ENCODE results near the gene WDFY3. TPM values are rescaled to one million over a fixed set of nuclear protein-coding genes. Genes with fewer than 3 reads are reported as not detected.
A peak's percentile ranks its signal among the peaks of the same experiment; 100 is the strongest.

The WDFY3 gene, protein sequence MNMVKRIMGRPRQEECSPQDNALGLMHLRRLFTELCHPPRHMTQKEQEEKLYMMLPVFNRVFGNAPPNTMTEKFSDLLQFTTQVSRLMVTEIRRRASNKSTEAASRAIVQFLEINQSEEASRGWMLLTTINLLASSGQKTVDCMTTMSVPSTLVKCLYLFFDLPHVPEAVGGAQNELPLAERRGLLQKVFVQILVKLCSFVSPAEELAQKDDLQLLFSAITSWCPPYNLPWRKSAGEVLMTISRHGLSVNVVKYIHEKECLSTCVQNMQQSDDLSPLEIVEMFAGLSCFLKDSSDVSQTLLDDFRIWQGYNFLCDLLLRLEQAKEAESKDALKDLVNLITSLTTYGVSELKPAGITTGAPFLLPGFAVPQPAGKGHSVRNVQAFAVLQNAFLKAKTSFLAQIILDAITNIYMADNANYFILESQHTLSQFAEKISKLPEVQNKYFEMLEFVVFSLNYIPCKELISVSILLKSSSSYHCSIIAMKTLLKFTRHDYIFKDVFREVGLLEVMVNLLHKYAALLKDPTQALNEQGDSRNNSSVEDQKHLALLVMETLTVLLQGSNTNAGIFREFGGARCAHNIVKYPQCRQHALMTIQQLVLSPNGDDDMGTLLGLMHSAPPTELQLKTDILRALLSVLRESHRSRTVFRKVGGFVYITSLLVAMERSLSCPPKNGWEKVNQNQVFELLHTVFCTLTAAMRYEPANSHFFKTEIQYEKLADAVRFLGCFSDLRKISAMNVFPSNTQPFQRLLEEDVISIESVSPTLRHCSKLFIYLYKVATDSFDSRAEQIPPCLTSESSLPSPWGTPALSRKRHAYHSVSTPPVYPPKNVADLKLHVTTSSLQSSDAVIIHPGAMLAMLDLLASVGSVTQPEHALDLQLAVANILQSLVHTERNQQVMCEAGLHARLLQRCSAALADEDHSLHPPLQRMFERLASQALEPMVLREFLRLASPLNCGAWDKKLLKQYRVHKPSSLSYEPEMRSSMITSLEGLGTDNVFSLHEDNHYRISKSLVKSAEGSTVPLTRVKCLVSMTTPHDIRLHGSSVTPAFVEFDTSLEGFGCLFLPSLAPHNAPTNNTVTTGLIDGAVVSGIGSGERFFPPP (N-terminal part only)
- total RNA-seq (2014; rRNA removed; shearing (Covaris generic)), result 19.2 and 20.4 TPM in 2 replicates
- polyA plus RNA-seq (2015; cell fraction: cytosol; rRNA removed), result 11.5 and 14.1 TPM in 2 replicates
- 10.1 and 21.2 TPM in 2 replicates for polyA plus RNA-seq (2015; cell fraction: nucleus; rRNA removed)

DNA sequence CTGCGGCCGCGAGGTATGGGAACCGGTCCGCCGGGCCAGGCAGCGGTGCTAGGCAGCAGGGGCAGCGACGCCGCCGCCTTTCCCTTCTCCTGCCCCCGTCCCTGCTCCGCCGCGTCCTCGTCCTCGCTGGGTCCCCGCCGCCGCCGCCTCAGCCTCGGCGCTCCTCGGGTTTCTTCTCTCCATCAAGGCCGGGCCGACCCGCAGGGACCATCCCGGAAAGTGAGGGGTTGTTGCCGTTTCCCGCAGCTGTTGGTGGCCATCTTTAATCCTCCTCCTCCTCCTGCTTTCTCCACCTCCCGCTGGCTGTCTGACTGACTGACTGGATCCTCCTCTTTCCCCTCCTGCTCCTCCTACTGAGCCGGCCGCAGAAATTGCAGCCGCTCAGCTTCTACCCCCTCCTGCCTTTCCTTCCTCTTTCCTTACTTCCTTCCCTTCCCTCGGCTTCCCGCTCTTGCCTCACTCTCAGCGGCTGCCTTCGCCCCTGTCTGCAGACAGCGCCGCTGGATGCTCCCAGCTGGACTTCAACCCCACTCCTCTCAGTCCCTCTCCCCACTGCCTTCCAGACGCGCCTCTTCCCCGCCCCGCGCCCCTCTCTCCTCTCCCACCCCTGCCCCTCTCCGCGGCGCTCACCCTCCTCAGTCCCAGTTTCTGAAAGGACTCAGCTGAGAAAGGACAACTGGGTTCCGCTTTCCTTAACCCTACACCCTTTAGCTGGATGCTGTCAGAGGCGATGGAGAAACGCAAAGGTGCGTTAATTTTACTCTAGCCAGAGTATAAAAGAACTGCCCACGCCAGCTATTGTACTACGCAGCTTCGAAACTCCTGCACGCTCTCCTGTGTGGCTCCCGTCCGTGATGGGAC lies at the start of gene WDFY3:
TSS of gene WDFY3 (minus strand) at position 309 of the 861 bp plus-strand sequence. CDS start 106,099 bp downstream, outside the sequence.
- peak; percentile 89 for DNase-seq (ENCODE audit: low read depth, low spot score)
- in situ Hi-C loops (cut with HindIII; ENCODE audit: low pct_unique_long_range_greater_than_20kb, low sequenced_read_pairs), result no loop called here

DNA sequence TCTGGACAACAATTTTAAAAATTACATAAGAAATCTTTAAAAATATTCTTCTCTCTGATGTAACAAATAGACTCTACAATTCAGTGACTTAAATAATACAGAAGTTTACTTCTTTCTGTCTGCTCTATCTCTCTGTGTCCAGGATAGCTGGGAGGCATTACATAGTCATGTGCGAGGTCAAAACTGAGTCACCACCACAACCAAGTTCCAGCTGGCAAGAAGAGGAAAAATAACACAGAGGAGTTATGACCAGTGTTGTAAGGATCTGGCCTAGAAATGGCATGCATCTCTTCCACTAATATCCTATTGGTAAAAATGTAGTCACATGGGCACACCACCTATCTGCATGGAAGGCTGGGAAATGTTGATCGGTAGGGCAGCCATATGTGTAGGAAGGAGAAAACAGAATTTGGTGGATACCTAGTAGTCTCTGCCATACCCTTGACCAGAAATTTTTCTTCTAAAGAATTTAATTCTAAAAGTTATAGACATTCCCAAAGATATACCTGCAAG lies 39.4 kb upstream of the WDFY3 start:
- in situ Hi-C loops (cut with HindIII; ENCODE audit: low pct_unique_long_range_greater_than_20kb, low sequenced_read_pairs), result no loop called here
- peak; percentile 58 for DNase-seq (ENCODE audit: low read depth, low spot score)

DNA sequence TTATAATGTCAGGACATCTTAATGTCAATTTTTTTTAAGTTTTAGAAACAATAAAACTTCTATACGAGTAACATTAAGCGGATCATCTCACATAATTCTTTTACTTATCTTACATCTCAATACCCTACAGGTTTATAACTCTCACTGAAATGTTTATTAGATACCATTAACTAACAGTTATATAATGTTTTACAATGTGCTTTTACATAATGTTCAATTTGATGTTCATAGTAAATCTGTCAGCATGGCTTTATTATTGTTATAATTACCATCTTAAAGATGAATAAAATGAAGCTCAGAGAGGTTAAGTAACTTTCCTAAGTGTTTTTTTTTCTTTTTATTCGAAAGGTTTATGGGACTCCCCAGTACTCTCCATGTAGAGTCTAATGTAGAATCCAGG lies 33.9 kb upstream of the WDFY3 start:
- in situ Hi-C loops (cut with HindIII; ENCODE audit: low pct_unique_long_range_greater_than_20kb, low sequenced_read_pairs), result no loop called here
- DNase-seq (ENCODE audit: low read depth, low spot score), result no peak

DNA sequence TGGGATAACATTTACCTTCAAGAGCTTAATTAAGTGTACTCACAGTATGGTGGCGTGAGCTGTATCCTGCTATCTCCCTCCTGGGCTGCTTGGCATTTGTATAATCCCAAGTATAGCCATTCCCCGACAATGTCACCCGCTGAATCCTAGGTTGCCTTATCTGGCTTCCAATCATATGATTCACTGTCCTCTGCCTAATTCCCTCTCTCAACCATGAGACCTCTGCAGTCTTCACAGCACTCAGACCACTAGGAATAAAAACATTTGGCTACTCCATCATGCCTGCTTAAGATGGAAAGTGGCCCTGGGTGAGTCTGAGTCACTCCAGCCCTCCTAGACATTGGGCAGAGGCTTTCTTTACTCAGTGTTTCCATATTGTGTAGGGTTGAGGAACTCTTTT lies 28.9 kb upstream of the WDFY3 start:
- no peak for DNase-seq (ENCODE audit: low read depth, low spot score)
- in situ Hi-C loops (cut with HindIII; ENCODE audit: low pct_unique_long_range_greater_than_20kb, low sequenced_read_pairs), result no loop called here

DNA sequence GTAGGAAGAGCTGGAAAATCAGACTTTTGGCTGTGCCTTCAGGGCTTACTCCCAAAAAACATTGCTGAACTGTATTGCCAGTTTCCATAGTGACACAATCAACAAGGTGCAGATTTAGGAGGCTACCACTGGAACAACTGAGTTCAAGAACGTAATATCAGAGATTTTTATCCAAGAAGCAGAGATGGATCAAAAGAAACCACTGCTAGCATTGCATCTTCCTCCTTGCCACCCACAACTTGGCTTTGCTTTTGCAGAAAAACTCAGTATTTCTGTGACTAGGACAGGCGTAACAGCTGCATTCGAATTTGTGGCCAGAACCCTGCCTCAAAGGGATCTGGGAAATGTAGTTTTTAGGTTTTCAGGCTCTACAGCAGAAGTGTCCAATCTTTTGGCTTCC lies 27.8 kb upstream of the WDFY3 start:
- in situ Hi-C loops (cut with HindIII; ENCODE audit: low pct_unique_long_range_greater_than_20kb, low sequenced_read_pairs), result no loop called here
- DNase-seq (ENCODE audit: low read depth, low spot score), result peak; percentile 31

DNA sequence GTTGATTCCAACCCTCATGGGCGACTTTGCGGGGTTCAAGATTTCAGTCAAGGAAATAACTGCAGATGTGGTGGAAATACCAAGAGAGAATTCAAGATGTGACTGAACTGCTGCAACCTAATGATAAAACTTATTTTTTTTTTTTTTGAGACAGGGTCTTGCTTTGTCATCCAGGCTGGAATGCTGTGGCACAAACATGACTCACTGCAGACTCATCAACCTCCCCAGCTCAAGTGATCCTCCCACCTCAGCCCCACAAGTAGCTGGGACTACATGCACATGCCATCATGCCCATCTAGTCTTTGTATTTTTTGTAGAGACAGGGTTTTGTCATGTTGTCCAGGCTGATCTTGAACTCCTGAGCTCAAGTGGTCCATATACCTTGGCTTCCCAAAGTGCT lies 19.5 kb upstream of the WDFY3 start:
- in situ Hi-C loops (cut with HindIII; ENCODE audit: low pct_unique_long_range_greater_than_20kb, low sequenced_read_pairs), result no loop called here
- no peak for DNase-seq (ENCODE audit: low read depth, low spot score)

DNA sequence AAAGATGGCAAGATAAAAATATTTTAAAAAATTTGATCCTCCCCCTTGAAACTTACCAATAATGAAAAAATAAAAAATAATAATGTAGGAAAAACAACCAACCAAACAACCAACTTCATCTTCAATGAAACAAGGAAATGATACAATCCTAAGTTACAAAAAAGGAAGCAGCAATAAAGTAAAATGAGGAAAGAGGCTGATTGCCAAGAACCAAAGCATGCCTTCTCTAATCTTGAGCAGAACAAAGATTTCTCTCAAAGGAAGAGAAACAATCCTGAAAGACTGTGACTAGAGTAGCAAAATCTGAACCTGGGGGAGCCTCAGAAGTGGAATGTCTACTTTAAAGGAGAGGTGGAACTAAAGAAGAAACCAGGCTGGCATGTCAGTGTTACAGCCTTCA lies 10.9 kb upstream of the WDFY3 start:
- in situ Hi-C loops (cut with HindIII; ENCODE audit: low pct_unique_long_range_greater_than_20kb, low sequenced_read_pairs), result no loop called here
- no peak for DNase-seq (ENCODE audit: low read depth, low spot score)

DNA sequence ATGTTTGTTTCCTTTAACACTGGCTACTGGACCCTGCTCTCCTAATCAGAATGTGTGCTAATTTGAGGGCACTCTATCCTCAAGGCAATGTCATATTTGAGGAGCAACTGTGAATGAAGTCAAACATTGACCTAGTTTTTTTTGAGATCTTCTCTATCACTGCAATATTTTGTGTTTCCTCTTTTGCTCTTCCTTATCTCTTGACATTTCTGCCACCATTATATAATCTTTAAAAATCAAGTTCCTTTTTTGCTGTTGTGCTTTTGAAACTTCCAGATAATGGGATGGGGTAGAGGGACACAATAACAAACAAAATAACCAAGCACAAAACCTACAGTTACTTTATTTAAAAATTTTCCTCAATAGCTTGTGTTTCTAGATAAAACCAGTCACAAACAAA lies 7.4 kb upstream of the WDFY3 start:
- in situ Hi-C loops (cut with HindIII; ENCODE audit: low pct_unique_long_range_greater_than_20kb, low sequenced_read_pairs), result no loop called here

DNA sequence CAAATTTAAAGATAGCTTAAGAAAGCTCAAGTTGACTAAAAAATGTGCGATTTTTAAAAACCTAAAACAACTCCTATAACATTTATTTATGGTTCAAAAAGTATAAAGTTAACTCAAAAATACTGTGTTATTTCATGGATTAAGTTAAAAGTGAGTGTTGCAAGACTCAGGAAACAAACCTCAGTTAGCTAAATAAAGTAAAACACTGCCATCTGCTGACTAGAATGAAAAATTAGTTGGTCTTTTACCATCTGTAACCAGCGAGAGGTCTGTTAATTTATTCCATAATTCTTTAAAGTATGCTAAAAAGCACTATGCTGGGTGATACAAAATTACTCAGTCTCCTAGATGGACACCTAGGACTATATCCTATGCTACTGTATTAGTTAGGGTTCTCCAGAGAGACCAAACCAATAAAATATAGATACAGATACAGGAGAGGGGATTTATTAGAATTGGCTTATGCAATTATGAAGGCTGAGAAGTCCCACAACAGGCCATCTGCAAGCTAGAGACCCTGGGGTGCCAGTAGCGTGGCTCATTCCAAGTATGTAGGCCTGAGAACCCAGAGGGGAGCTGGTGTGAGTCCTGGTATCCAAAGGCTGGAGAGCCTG lies 4.9 kb upstream of the WDFY3 start:
- peak; percentile 57 for DNase-seq (ENCODE audit: low read depth, low spot score)
- in situ Hi-C loops (cut with HindIII; ENCODE audit: low pct_unique_long_range_greater_than_20kb, low sequenced_read_pairs), result no loop called here

More for the DNA sequence above, 7.4 kb upstream of the WDFY3 start:
- no peak for DNase-seq (ENCODE audit: low read depth, low spot score)

DNA sequence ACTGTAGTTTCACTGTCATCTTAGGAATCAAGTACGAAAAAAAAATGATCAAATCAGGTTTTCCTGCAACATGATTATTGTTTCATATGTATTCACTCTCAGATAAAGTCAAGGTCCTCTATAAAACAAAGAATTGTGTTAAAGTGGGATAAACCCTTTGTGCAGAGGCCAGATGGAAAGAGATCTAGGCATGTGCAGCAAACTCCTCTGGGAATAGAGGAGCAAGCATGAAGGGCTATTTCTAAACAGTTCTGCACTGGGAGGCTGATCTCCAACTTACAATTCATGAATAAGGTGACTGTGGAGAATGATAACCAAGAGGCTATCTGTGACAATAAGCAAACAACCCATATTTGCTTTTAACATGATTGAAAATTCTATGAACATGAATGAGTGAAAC lies 2.4 kb upstream of the WDFY3 start:
- in situ Hi-C loops (cut with HindIII; ENCODE audit: low pct_unique_long_range_greater_than_20kb, low sequenced_read_pairs), result no loop called here
- no peak for DNase-seq (ENCODE audit: low read depth, low spot score)

DNA sequence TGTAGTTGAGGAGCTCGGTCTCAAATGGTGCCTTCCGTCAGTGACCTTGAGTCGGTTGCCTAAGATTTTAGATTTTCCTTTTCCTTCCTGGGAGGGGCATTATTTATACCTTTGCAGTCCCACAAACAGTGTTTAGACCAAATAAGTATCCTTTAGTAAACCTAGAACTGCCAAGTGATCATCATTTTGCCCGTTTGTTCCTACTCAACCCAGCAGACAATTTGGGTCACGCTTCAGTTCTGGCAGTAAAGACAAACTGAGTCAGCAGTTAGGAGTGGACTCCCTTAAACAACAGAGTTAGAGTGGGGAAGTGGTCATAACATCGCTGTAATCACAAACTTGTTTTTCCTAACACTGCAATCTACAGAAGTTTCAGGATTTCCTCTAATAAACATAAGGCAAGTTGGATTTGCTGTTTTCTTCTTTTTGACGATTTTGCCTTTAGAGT lies 777 bp upstream of the WDFY3 start:
- in situ Hi-C loops (cut with HindIII; ENCODE audit: low pct_unique_long_range_greater_than_20kb, low sequenced_read_pairs), result no loop called here
- DNase-seq (ENCODE audit: low read depth, low spot score), result no peak

DNA sequence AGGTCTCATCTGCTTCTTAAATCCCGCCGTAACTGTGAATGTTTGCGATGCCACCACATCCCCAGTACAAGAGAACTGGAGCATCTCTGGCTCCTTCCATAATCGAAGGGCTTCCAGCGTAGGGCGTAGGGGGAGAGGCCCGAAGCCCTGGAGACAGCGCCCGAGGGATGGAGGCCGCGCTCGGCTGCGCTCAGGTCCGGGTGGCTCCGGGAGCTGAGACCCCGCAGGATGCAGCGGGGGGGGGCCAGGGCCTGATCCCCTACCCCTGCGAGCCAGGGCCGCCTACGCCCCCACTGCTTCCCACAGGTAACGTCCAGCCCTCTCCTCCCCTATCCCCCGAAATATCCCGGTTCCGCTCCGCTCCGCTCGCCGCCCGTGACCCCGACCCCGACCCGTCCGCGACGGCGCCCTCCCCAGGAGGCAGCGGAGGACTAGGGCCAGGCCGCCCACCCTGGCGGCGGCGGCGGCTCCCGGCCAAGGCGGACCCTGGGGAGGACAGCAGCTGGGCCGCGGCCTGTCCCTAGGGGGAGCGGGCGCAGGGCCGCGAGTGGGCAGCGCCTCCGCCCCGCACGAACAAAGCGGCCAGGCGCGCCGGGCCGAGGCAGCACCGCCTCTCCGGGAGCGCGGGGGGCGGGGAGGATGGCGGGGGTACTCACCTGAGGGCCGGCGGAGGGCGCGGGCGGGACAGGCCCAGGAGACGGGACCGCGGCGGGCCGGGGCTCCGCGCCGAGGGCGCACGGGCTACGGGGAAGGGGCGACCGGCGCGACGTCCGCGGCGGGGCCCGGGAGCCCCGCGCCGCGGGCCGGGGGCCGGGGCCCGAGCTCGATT lies 723 bp downstream of the WDFY3 start:
- in situ Hi-C loops (cut with HindIII; ENCODE audit: low pct_unique_long_range_greater_than_20kb, low sequenced_read_pairs), result no loop called here
- DNase-seq (ENCODE audit: low read depth, low spot score), result peak; percentile 32

DNA sequence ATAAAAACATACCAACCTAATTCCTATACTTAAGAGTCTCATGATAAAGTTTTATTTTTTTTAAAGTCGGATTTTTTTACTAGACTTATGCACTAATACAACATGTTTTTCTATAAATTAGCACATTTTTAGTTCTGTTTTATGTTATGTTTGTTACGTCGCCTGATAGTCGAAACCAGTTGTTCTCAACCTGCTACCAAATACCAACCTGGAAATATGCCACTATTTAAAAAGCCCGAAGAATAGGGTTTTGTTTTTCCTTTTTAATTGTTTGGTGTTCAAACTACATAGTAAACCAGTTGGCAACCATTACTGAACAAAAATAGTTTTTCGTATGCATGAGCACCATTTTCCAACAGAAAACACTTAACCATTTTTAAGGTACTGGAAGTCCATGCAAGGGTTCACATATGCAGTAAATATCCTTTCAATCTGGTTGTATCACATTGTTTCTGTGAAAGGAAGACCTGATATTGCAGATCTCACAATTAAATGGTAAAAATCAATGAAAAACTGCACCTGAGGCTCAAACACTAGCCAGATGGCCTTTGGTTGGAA lies 1.4 kb downstream of the WDFY3 start:
- in situ Hi-C loops (cut with HindIII; ENCODE audit: low pct_unique_long_range_greater_than_20kb, low sequenced_read_pairs), result no loop called here
- DNase-seq (ENCODE audit: low read depth, low spot score), result no peak

DNA sequence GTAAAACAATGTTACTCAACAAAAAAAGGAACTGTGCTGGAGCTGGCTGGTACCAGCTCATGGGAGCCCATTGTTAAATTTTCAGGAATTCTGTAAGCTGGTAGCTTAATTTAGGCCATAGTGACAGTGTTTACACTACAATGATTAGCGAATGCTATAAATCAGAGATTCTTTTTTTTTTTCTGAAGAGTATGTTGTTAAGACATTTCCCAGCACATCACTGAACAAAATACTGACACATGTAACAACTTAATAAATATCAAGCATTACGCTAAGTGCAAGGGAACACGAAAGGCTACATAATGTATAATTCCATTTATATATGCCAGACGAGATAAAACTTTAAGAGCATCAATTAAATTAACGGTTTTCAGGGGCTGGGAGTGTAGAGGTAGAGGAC lies 4.4 kb downstream of the WDFY3 start:
- in situ Hi-C loops (cut with HindIII; ENCODE audit: low pct_unique_long_range_greater_than_20kb, low sequenced_read_pairs), result no loop called here
- no peak for DNase-seq (ENCODE audit: low read depth, low spot score)

DNA sequence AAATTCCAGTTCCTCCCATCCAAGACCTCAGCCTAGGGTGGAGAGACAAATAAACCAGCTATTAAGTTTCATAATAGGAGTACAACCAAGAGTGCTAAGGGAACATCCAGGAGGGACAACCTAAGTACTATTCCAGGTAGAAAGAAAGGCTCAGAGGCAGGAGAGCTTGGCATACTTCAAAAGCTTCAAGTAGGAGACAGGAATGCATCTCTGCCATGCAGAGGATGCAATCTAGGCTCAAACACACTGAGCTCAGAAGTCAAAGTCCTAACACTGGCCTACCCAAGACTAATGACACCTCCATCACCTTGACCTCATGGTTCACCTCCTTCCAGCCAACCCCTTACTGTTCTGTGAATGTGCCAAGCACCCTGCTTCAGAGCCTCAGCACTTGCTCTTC lies 8.1 kb downstream of the WDFY3 start:
- no peak for DNase-seq (ENCODE audit: low read depth, low spot score)
- in situ Hi-C loops (cut with HindIII; ENCODE audit: low pct_unique_long_range_greater_than_20kb, low sequenced_read_pairs), result no loop called here
